Heart right ventricle (tissue), 16 donors: Measurements from ENCODE around the gene DHFR2. TPM values are rescaled to one million over a fixed set of nuclear protein-coding genes. Genes with fewer than 3 reads are reported as not detected.
"Not testable (repeated sequence)": the region's sequence is repeated elsewhere in the genome, so short reads cannot be mapped to it uniquely, and the experiment has no call there.

Experiments
- ATAC-seq, 8 donors: fragments of 200-7000 bp; cut with Tn5 transposase; one replicate each; pipeline ENCODE4 v1.9.1; 2020; ENCODE audit warnings: mild to moderate bottlenecking in 8 of 8, moderate library complexity in 8 of 8, moderate number of reproducible peaks in 1 of 8
- DNase-seq, 2 donors: peaks; one replicate each; pipeline ENCODE4 v3.0.0-alpha.2; 2020
- H3K27ac ChIP-seq, 10 donors: fragments of 200-600 bp; sonication (generic) in 2 of 10; one replicate each; pipeline versions ENCODE4 v1.5.0 to v1.8.0; 2020 to 2022; ENCODE audit warnings: mild to moderate bottlenecking in 3 of 10
- H3K27me3 ChIP-seq, 7 donors: fragments of 200-600 bp; one replicate each; pipeline ENCODE4 v1.8.0; 2021 to 2022; ENCODE audit warnings: mild to moderate bottlenecking in 2 of 7
- H3K36me3 ChIP-seq, 9 donors: fragments of 200-600 bp; sonication (generic) in 1 of 9; one replicate each; pipeline versions ENCODE4 v1.5.0 to v1.8.0; 2020 to 2022; ENCODE audit warnings: mild to moderate bottlenecking in 2 of 9
- H3K4me1 ChIP-seq, 9 donors: fragments of 200-600 bp; sonication (generic) in 1 of 9; one replicate each; pipeline versions ENCODE4 v1.5.0 to v1.8.0; 2020 to 2022; ENCODE audit warnings: mild to moderate bottlenecking in 4 of 9
- H3K4me3 ChIP-seq, 10 donors: fragments of 200-600 bp; sonication (generic) in 2 of 10; one replicate each; pipeline versions ENCODE4 v1.5.0 to v1.8.0; 2020 to 2022; ENCODE audit warnings: mild to moderate bottlenecking in 7 of 10, moderate library complexity in 2 of 10
- H3K9me3 ChIP-seq, 11 donors: fragments of 200-600 bp in 10 of 11; sonication (generic) in 2 of 11; one replicate each; pipeline versions ENCODE4 v1.5.0 to v1.8.0; 2013 to 2022; ENCODE audit warnings: mild to moderate bottlenecking in 2 of 11, control low read depth in 1 of 11, moderate library complexity in 1 of 11
- WGBS, 2 donors: extraction: QIAGEN DNeasy Blood & Tissue Kit; methylation state at CpG; one replicate each; pipeline ENCODE4 v1.1.7; 2013; ENCODE audit warnings: inconsistent platforms in 1 of 2; 5-methylcytosine and 5-hydroxymethylcytosine counted together
- intact Hi-C, 10 donors: fragments of 100-400 bp; cut with DNase I; formaldehyde crosslinking; loops; one replicate each; pipeline versions ENCODE4 v1.11.1 to v1.14.2; 2022
- polyA plus RNA-seq, 2 donors: library from polyadenylated mRNA; stranded (reverse); fragments of 200-250 nt; gene quantifications; one replicate each; pipeline ENCODE4 v1.2.3, GENCODE V29; 2013
- total RNA-seq, 10 donors: library from RNA; stranded (reverse); fragmentation: NEBNext Ultra II Directional in 3 of 10; extraction: Animal tissue kit (Norgen Biotek cat#: 25700) in 3 of 10; gene quantifications; one replicate each; pipeline versions ENCODE4 v1.2.1 to v1.2.4, GENCODE V29; 2021 to 2023
- TF ChIP-seq, protein P1 (sequence below), 9 donors: fragments of 200-600 bp; sonication (generic) in 2 of 9; IDR thresholded peaks; one replicate each; pipeline versions ENCODE4 v1.5.0 to v1.8.0; 2021 to 2022; ENCODE audit warnings: antibody characterized with exemption in 9 of 9, mild to moderate bottlenecking in 5 of 9, moderate library complexity in 1 of 9
- donor health status: Arrhythmogenic right ventricular cardiomyopathy.
- donor health status: ischemic (EF 13 %, LVEDD 7.1; RV severe dilation, severe dysfunction).
- donor health status: healthy with polysubstance abuse.
- donor health status: DM: no; HTN: yes; CAD: no.
- donor health status: DM: no; HTN: no; CAD: no.
- donor health status: ischemic (EF 25% LVEDD 6.9; RV normal size, moderate dysfunction).
- donor health status: ischemic (EF 25% LVEDD 5.7; RV mildly dilated, moderate dysfunction).
- donor health status: healthy.
- donor health status: DM: yes; HTN: yes; CAD: no.
- donor health status: Ischemic cardiomyopathy.
- donor health status: ischemic (EF 35%, LVEDD 5.7; RV mildly dilated, moderate dysfunction).
- donor health status: nonischemic (EF 11% LVEDD 7.7; RV severe dilation, severe dysfunction).
- donor health status: DM: yes; HTN: yes; CAD: no.
- donor health status: PGD.
- donor health status: ischemic (EF 29% LVEDD 5.4; RV normal size, mild dysfunction).
- donor health status: nonischemic (EF 23%, LVEDD 6.1; RV moderate dilation, normal function).

Gene DHFR2
- total and polyA plus RNA-seq, 12 donors, result 1.6 to 4.9 (median 2.8) TPM

DNA sequence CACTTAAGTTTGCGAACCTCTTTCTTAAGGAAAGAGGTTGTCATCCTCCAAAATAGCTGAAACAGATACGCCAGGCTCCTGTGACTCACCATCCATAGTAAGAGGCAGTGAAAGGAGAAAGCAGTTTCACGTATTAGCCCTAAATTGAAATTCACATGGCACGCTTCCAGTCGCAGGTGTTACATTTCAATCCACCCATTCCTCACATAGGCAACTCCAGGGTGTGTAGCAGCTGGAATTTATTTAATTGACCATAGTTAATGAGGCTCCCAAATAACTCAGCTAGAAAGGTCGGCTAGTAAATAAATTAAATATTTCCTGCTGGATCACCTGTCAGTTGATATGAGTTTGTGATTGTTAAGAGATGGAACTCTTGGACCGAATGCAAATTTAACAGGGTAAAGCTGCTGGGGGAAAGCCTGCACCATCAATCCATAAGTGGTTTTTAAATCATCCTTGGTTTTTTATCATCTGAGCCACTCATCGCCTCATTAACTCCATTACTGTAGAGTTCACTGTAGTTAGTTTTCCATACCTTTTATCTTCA lies 19.7 kb upstream of the DHFR2 start:
- intact Hi-C loops, result no loop called here
- Histone ChIP-seq H3K36me3 (peaks cover 0 to 44% (median 0%) of the 10 kb centered on the region in 9 donors), H3K27ac (no peak overlapping the region), H3K4me1 (peaks cover 0 to 4% (median 0%) of the 10 kb centered on the region in 9 donors), H3K9me3 (no peaks in the 10 kb centered on the region), H3K4me3 (no peak overlapping the region), H3K27me3 (no peaks in the 10 kb centered on the region)
- TF ChIP-seq, protein P1, sequence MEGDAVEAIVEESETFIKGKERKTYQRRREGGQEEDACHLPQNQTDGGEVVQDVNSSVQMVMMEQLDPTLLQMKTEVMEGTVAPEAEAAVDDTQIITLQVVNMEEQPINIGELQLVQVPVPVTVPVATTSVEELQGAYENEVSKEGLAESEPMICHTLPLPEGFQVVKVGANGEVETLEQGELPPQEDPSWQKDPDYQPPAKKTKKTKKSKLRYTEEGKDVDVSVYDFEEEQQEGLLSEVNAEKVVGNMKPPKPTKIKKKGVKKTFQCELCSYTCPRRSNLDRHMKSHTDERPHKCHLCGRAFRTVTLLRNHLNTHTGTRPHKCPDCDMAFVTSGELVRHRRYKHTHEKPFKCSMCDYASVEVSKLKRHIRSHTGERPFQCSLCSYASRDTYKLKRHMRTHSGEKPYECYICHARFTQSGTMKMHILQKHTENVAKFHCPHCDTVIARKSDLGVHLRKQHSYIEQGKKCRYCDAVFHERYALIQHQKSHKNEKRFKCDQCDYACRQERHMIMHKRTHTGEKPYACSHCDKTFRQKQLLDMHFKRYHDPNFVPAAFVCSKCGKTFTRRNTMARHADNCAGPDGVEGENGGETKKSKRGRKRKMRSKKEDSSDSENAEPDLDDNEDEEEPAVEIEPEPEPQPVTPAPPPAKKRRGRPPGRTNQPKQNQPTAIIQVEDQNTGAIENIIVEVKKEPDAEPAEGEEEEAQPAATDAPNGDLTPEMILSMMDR (IDR thresholded peaks at IDR 0.05), result no peak
- 78 to 83% methylated on average over 8 of the region's 8 CpGs for WGBS, 2 donors
- ATAC-seq (no peak), DNase-seq (no peak)

GRCh38 chr3:94081884-94082283 lies 19.2 kb upstream of the DHFR2 start:
- H3K4me1 ChIP-seq, result peaks cover 0 to 4% (median 0%) of the 10 kb centered on the region in 9 donors
- H3K4me3 ChIP-seq, result no peak overlapping the region
- H3K27me3 ChIP-seq, result no peaks in the 10 kb centered on the region
- peaks cover 0 to 46% (median 0%) of the 10 kb centered on the region in 9 donors for H3K36me3 ChIP-seq
- intact Hi-C loops, result no loop called here
- TF ChIP-seq, protein P1 (IDR thresholded peaks at IDR 0.05), result no peak
- no peaks in the 10 kb centered on the region for H3K9me3 ChIP-seq
- no peak overlapping the region for H3K27ac ChIP-seq
- WGBS, 2 donors, result 93 to 94% methylated on average over 5 of the region's 5 CpGs
- no peak for ATAC-seq
- no peak for DNase-seq

DNA sequence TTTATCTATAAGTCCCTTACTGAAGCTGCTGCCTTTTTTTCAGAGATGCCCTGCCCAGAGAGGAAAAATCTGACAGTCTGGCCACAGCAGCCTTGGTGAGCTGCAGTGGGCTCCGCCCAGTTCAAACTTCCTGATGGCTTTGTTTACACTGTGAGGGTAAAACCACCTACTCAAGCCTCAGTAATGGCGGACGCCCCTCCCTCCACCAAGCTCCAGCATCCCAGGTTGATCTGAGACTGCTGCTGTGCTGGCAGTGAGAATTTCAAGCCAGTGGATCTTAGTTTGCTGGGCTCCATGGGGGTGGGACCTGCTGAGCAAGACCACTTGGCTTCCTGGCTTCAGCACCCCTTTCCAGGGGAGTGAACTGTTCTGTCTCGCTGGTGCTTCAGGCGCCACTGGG lies 17.8 kb upstream of the DHFR2 start:
- intact Hi-C loops, H3K4me1 ChIP-seq, H3K27me3 ChIP-seq, ATAC-seq, H3K27ac ChIP-seq, H3K4me3 ChIP-seq, DNase-seq, H3K9me3 ChIP-seq: not testable (repeated sequence)
- H3K36me3 ChIP-seq, result peaks cover 0 to 44% (median 4%) of the 10 kb centered on the region in 9 donors
- 93 to 96% methylated on average over 5 of the region's 5 CpGs for WGBS, 2 donors

- WGBS, 2 donors, result 93 to 98% methylated on average over 3 of the region's 3 CpGs
- no peak for DNase-seq
- H3K4me3 ChIP-seq, result no peak overlapping the region
- ATAC-seq, result no peak
- no peak overlapping the region for H3K27ac ChIP-seq
- peaks cover 0 to 37% (median 9%) of the 10 kb centered on the region in 9 donors for H3K36me3 ChIP-seq
- H3K9me3 ChIP-seq, result peaks cover 0 to 4% (median 0%) of the 10 kb centered on the region in 11 donors
- intact Hi-C loops, result no loop called here
- no peaks in the 10 kb centered on the region for H3K27me3 ChIP-seq
- TF ChIP-seq, protein P1 (IDR thresholded peaks at IDR 0.05), result no peak
- H3K4me1 ChIP-seq, result peaks cover 0 to 4% (median 0%) of the 10 kb centered on the region in 9 donors
These were observed 13.3 kb upstream of the DHFR2 start for GRCh38 chr3:94076055-94076454.

- H3K4me1 ChIP-seq, result peaks cover 0 to 8% (median 0%) of the 10 kb centered on the region in 9 donors
- H3K27ac ChIP-seq, result no peak overlapping the region
- H3K4me3 ChIP-seq, result no peak overlapping the region
- DNase-seq (no peak), ATAC-seq (no peak)
- TF ChIP-seq, protein P1 (IDR thresholded peaks at IDR 0.05), result no peak
- intact Hi-C loops, result loop anchor here in 1 of 10 donors (2.0 kb wide), 1 partner anchor 67 kb away; no protein-coding TSS in a partner anchor
- peaks cover 0 to 57% (median 9%) of the 10 kb centered on the region in 9 donors for H3K36me3 ChIP-seq
- H3K9me3 ChIP-seq, result peaks cover 0 to 8% (median 0%) of the 10 kb centered on the region in 11 donors
- WGBS, 2 donors, result 91 to 92% methylated on average over 4 of the region's 4 CpGs
- H3K27me3 ChIP-seq, result no peaks in the 10 kb centered on the region
These were observed 9.1 kb upstream of the DHFR2 start for GRCh38 chr3:94071713-94072284.
